Mesenchymal stem cell (in vitro differentiated cells and primary cell): ENCODE data around the gene IGSF21.

ENCODE experiments used
- DNase-seq: peaks from one replicate; pipeline ENCODE4 v3.0.0-alpha.2; 2013
- H2AFZ ChIP-seq: one replicate; pipeline ENCODE4 v1.6.1; 2013; ENCODE audit warnings: low read depth, mild to moderate bottlenecking, control low read depth, inconsistent platforms, low read length, moderate library complexity
- H2AK5ac ChIP-seq: 2 replicates; pipeline ENCODE4 v1.6.1; 2013; ENCODE audit warnings: low read length, moderate library complexity, mild to moderate bottlenecking, inconsistent platforms; ENCODE audit not compliant: severe bottlenecking
- H2BK120ac ChIP-seq: one replicate; pipeline ENCODE4 v1.6.1; 2013; ENCODE audit warnings: low read depth, mild to moderate bottlenecking, inconsistent platforms, low read length, moderate library complexity
- H2BK12ac ChIP-seq, 2 experiments: one replicate each; pipeline ENCODE4 v1.6.1; 2013; ENCODE audit warnings: inconsistent platforms in 2 of 2, low read length in 2 of 2, mild to moderate bottlenecking in 2 of 2, moderate library complexity in 2 of 2, control low read depth in 1 of 2
- H2BK15ac ChIP-seq: one replicate; pipeline ENCODE4 v1.6.1; 2013; ENCODE audit warnings: mild to moderate bottlenecking, low read depth, inconsistent platforms; ENCODE audit not compliant: poor library complexity, severe bottlenecking
- H2BK5ac ChIP-seq: 2 replicates; pipeline ENCODE4 v1.6.1; 2013; ENCODE audit warnings: low read depth, mild to moderate bottlenecking, low read length, control low read depth, inconsistent platforms; ENCODE audit not compliant: poor library complexity, severe bottlenecking
- H3K14ac ChIP-seq, 2 experiments: one replicate each; pipeline ENCODE4 v1.6.1; 2013; ENCODE audit warnings: inconsistent platforms in 2 of 2, low read length in 2 of 2, control low read depth in 1 of 2, mild to moderate bottlenecking in 1 of 2, moderate library complexity in 1 of 2
- H3K18ac ChIP-seq, 2 experiments: one replicate each; pipeline ENCODE4 v1.6.1; 2013; ENCODE audit warnings: inconsistent platforms in 2 of 2, low read length in 2 of 2, control low read depth in 1 of 2, low read depth in 1 of 2, mild to moderate bottlenecking in 1 of 2
- H3K23ac ChIP-seq, 2 experiments: one replicate each; pipeline ENCODE4 v1.6.1; 2013; ENCODE audit warnings: inconsistent platforms in 2 of 2, low read length in 2 of 2, mild to moderate bottlenecking in 2 of 2, moderate library complexity in 2 of 2, control low read depth in 1 of 2
- H3K27ac ChIP-seq: 2 replicates; pipeline ENCODE4 v1.5.1; 2013; ENCODE audit warnings: mild to moderate bottlenecking, moderate library complexity, low read length, control low read depth, inconsistent platforms; ENCODE audit not compliant: poor library complexity, severe bottlenecking
- H3K27me3 ChIP-seq, 2 experiments: 2 replicates each; pipeline versions ENCODE4 v1.6.1 to v1.7.0; 2013; ENCODE audit warnings: low read length in 2 of 2, mild to moderate bottlenecking in 2 of 2, moderate library complexity in 2 of 2, control low read depth in 1 of 2, inconsistent platforms in 1 of 2; ENCODE audit not compliant: control insufficient read depth in 1 of 2, insufficient read depth in 1 of 2
- H3K36me3 ChIP-seq, 2 experiments: 2 replicates each; pipeline versions ENCODE4 v1.6.1 to v1.7.0; 2013; ENCODE audit warnings: low read length in 2 of 2, control low read depth in 1 of 2, inconsistent platforms in 1 of 2, low read depth in 1 of 2, mild to moderate bottlenecking in 1 of 2; ENCODE audit not compliant: insufficient read depth in 2 of 2, control insufficient read depth in 1 of 2
- H3K4ac ChIP-seq, 2 experiments: one replicate each; pipeline ENCODE4 v1.6.1; 2013; ENCODE audit warnings: inconsistent platforms in 2 of 2, low read length in 2 of 2, mild to moderate bottlenecking in 2 of 2, moderate library complexity in 2 of 2, control low read depth in 1 of 2, low read depth in 1 of 2
- H3K4me1 ChIP-seq: 2 replicates; pipeline ENCODE4 v1.6.1; 2013; ENCODE audit warnings: low read depth, low read length, control low read depth; ENCODE audit not compliant: control insufficient read depth, insufficient read depth
- H3K4me2 ChIP-seq: 2 replicates; pipeline ENCODE4 v1.6.1; 2013; ENCODE audit warnings: low read length, mild to moderate bottlenecking, inconsistent platforms; ENCODE audit not compliant: poor library complexity, severe bottlenecking
- H3K4me3 ChIP-seq, 2 experiments: 2 replicates each; pipeline versions ENCODE4 v1.5.1 to v1.7.0; 2013; ENCODE audit warnings: low read length in 2 of 2, mild to moderate bottlenecking in 2 of 2, control low read depth in 1 of 2, low read depth in 1 of 2; ENCODE audit not compliant: insufficient read depth in 1 of 2
- H3K79me1 ChIP-seq: replicated peaks from 2 replicates; pipeline ENCODE4 v1.6.1; 2013; ENCODE audit warnings: mild to moderate bottlenecking, control low read depth, low read length, inconsistent platforms; ENCODE audit not compliant: poor library complexity, severe bottlenecking
- H3K9ac ChIP-seq: 2 replicates; pipeline ENCODE4 v1.7.0; 2013; ENCODE audit warnings: mild to moderate bottlenecking, low read length, moderate library complexity
- H3K9me3 ChIP-seq: 2 replicates; pipeline ENCODE4 v1.7.0; 2013; ENCODE audit warnings: mild to moderate bottlenecking, low read length; ENCODE audit not compliant: control insufficient read depth
- H4K8ac ChIP-seq: one replicate; pipeline ENCODE4 v1.6.1; 2013; ENCODE audit warnings: inconsistent platforms, mild to moderate bottlenecking, low read length, moderate library complexity
- H4K91ac ChIP-seq: one replicate; pipeline ENCODE4 v1.6.1; 2013; ENCODE audit warnings: mild to moderate bottlenecking, low read length, inconsistent platforms
- WGBS: methylation state at CpG from one replicate; pipeline ENCODE4 v1.1.7; 2013; ENCODE audit warnings: mixed read lengths; 5-methylcytosine and 5-hydroxymethylcytosine counted together

Gene IGSF21

GRCh38 chr1:18299441-18300338, 192.1 kb downstream of the IGSF21 start:
- Histone ChIP-seq H3K4me3 (no peak overlapping the region), H2AK5ac (no peak overlapping the region), H2BK15ac (no peak overlapping the region), H3K23ac (no peak overlapping the region), H4K91ac (no peak overlapping the region), H2AFZ (no peak overlapping the region), H3K14ac (no peak overlapping the region), H3K4me2 (no peak overlapping the region), H3K9ac (no peak overlapping the region), H3K27ac (no peak overlapping the region), H4K8ac (no peak overlapping the region), H3K79me1 (no peaks in the 10 kb centered on the region), H3K27me3 (peaks cover 0 to 70% of the 10 kb centered on the region in 2 experiments), H3K4me1 (no peaks in the 10 kb centered on the region), H2BK120ac (no peak overlapping the region), H2BK5ac (no peak overlapping the region), H3K4ac (no peak overlapping the region), H2BK12ac (no peak overlapping the region), H3K18ac (no peak overlapping the region), H3K36me3 (no peaks in the 10 kb centered on the region), H3K9me3 (no peaks in the 10 kb centered on the region)
- WGBS: 50% methylated on average over 5 of the region's 7 CpGs
- DNase-seq: no peak

- Histone ChIP-seq H3K79me1 (no peaks in the 10 kb centered on the region), H3K9me3 (no peaks in the 10 kb centered on the region), H3K4ac (no peak overlapping the region), H2BK12ac (no peak overlapping the region), H3K14ac (no peak overlapping the region), H3K36me3 (no peaks in the 10 kb centered on the region), H4K91ac (no peak overlapping the region), H3K4me3 (no peak overlapping the region), H3K4me2 (no peak overlapping the region), H3K23ac (no peak overlapping the region), H2AK5ac (no peak overlapping the region), H3K9ac (no peak overlapping the region), H3K27me3 (peaks cover 0 to 64% of the 10 kb centered on the region in 2 experiments), H2BK120ac (no peak overlapping the region), H3K18ac (no peak overlapping the region), H2BK15ac (no peak overlapping the region), H2BK5ac (no peak overlapping the region), H3K4me1 (no peaks in the 10 kb centered on the region), H4K8ac (no peak overlapping the region), H3K27ac (no peak overlapping the region), H2AFZ (no peak overlapping the region)
- no peak for DNase-seq
- 82% methylated on average over 2 of the region's 2 CpGs for WGBS
Measured at GRCh38 chr1:18300376-18300775, 192.8 kb downstream of the IGSF21 start.

GRCh38 chr1:18302788-18303413, 195.3 kb downstream of the IGSF21 start:
- H3K4ac ChIP-seq: no peak overlapping the region
- H2AFZ ChIP-seq: no peak overlapping the region
- no peak overlapping the region for H2BK15ac ChIP-seq
- H3K18ac ChIP-seq: no peak overlapping the region
- H3K14ac ChIP-seq: no peak overlapping the region
- H3K4me3 ChIP-seq: no peak overlapping the region
- H2AK5ac ChIP-seq: no peak overlapping the region
- H4K91ac ChIP-seq: no peak overlapping the region
- 70% methylated on average over 7 of the region's 7 CpGs for WGBS
- DNase-seq: no peak
- H3K27me3 ChIP-seq: peaks cover 0 to 41% of the 10 kb centered on the region in 2 experiments
- H3K9me3 ChIP-seq: no peaks in the 10 kb centered on the region
- no peak overlapping the region for H4K8ac ChIP-seq
- H2BK12ac ChIP-seq: no peak overlapping the region
- H3K36me3 ChIP-seq: no peaks in the 10 kb centered on the region
- H2BK120ac ChIP-seq: no peak overlapping the region
- H3K9ac ChIP-seq: no peak overlapping the region
- no peak overlapping the region for H3K23ac ChIP-seq
- H3K4me1 ChIP-seq: no peaks in the 10 kb centered on the region
- H3K27ac ChIP-seq: no peak overlapping the region
- H3K79me1 ChIP-seq: no peaks in the 10 kb centered on the region
- no peak overlapping the region for H2BK5ac ChIP-seq
- no peak overlapping the region for H3K4me2 ChIP-seq

GRCh38 chr1:18304151-18304869, 196.7 kb downstream of the IGSF21 start:
- Histone ChIP-seq H4K91ac (no peak overlapping the region), H3K18ac (no peak overlapping the region), H4K8ac (no peak overlapping the region), H3K14ac (no peak overlapping the region), H3K4me2 (no peak overlapping the region), H3K36me3 (no peaks in the 10 kb centered on the region), H2AFZ (no peak overlapping the region), H3K27me3 (peaks cover 0 to 27% of the 10 kb centered on the region in 2 experiments), H3K79me1 (no peaks in the 10 kb centered on the region), H2BK15ac (no peak overlapping the region), H3K4me3 (no peak overlapping the region), H3K23ac (no peak overlapping the region), H2AK5ac (no peak overlapping the region), H3K4me1 (no peaks in the 10 kb centered on the region), H3K4ac (no peak overlapping the region), H2BK5ac (no peak overlapping the region), H3K9me3 (no peaks in the 10 kb centered on the region), H2BK120ac (no peak overlapping the region), H3K27ac (no peak overlapping the region), H2BK12ac (no peak overlapping the region), H3K9ac (no peak overlapping the region)
- 66% methylated on average over 6 of the region's 6 CpGs for WGBS
- DNase-seq: no peak
